ENCODE results near the gene GRIK5.

- TF ChIP-seq TAF1 (IDR thresholded peaks at IDR 0.05; ENCODE audit: low read depth): no peak
- TF ChIP-seq SMC3 (conservative IDR thresholded peaks at IDR 0.05; ENCODE audit: poor library complexity): no peak
- TF ChIP-seq, protein P1, sequence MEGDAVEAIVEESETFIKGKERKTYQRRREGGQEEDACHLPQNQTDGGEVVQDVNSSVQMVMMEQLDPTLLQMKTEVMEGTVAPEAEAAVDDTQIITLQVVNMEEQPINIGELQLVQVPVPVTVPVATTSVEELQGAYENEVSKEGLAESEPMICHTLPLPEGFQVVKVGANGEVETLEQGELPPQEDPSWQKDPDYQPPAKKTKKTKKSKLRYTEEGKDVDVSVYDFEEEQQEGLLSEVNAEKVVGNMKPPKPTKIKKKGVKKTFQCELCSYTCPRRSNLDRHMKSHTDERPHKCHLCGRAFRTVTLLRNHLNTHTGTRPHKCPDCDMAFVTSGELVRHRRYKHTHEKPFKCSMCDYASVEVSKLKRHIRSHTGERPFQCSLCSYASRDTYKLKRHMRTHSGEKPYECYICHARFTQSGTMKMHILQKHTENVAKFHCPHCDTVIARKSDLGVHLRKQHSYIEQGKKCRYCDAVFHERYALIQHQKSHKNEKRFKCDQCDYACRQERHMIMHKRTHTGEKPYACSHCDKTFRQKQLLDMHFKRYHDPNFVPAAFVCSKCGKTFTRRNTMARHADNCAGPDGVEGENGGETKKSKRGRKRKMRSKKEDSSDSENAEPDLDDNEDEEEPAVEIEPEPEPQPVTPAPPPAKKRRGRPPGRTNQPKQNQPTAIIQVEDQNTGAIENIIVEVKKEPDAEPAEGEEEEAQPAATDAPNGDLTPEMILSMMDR (IDR thresholded peaks at IDR 0.05; ENCODE audit: poor library complexity, severe bottlenecking): no peak
- TF ChIP-seq REST (IDR thresholded peaks at IDR 0.05; ENCODE audit: borderline replicate concordance): no peak
- no peak for TF ChIP-seq EP300 (conservative IDR thresholded peaks at IDR 0.05; ENCODE audit: poor library complexity, severe bottlenecking)
- TF ChIP-seq POLR2AphosphoS5 (IDR thresholded peaks at IDR 0.05): no peak
These were observed 20.7 kb upstream of the GRIK5 start for GRCh38 chr19:42090672-42091071.
